Esophagus muscularis mucosa (tissue), 4 donors: ENCODE measurements around the gene ABI3BP. TPM values are rescaled to one million over a fixed set of nuclear protein-coding genes. Genes with fewer than 3 reads are reported as not detected.

Experiments used
- DNase-seq: peaks from one replicate; pipeline ENCODE4 v3.0.0-alpha.2; 2017; ENCODE audit errors: extremely low spot score
- H3K27ac ChIP-seq, 4 donors: fragments of 200-600 bp; sonication (generic); replicated peaks in 1 of 4; 1 replicate in 3 of 4; 2 replicates in 1 of 4; pipeline ENCODE4 v1.5.1; 2016 to 2019; ENCODE audit warnings: mild to moderate bottlenecking in 1 of 4
- H3K27me3 ChIP-seq, 4 donors: fragments of 200-600 bp; sonication (generic); one replicate each; pipeline versions ENCODE4 v1.5.1 to v1.6.0; 2016 to 2019
- H3K36me3 ChIP-seq, 4 donors: fragments of 200-600 bp; sonication (generic); one replicate each; pipeline ENCODE4 v1.5.1; 2016 to 2019
- H3K4me1 ChIP-seq, 4 donors: fragments of 200-600 bp; sonication (generic); one replicate each; pipeline ENCODE4 v1.5.1; 2016 to 2019
- H3K4me3 ChIP-seq, 4 donors: fragments of 200-600 bp; sonication (generic); 1 replicate in 2 of 4; 2 replicates in 2 of 4; pipeline ENCODE4 v1.5.1; 2016 to 2019; ENCODE audit warnings: mild to moderate bottlenecking in 4 of 4, moderate library complexity in 1 of 4
- H3K9me3 ChIP-seq, 4 donors: fragments of 200-600 bp; sonication (generic); 1 replicate in 3 of 4; 2 replicates in 1 of 4; pipeline ENCODE4 v1.5.1; 2016 to 2019
- EP300 ChIP-seq: sonication (generic); formaldehyde crosslinking; IDR thresholded peaks from one replicate; pipeline ENCODE4 v1.6.1; 2017; ENCODE audit warnings: antibody characterized with exemption
- POLR2A ChIP-seq: fragments of 450-650 bp; IDR thresholded peaks from one replicate; pipeline ENCODE4 v1.6.1; 2017; ENCODE audit warnings: antibody characterized with exemption, moderate library complexity, mild to moderate bottlenecking, low read depth
- POLR2AphosphoS5 ChIP-seq, 2 donors: sonication (generic); formaldehyde crosslinking; IDR thresholded peaks; one replicate each; pipeline ENCODE4 v1.6.1; 2017; ENCODE audit warnings: antibody characterized with exemption in 2 of 2
- WGBS: methylation state at CpG from one replicate; pipeline ENCODE4 v1.1.5; 2018; 5-methylcytosine and 5-hydroxymethylcytosine counted together
- intact Hi-C: fragments of 100-400 bp; cut with DNase I; formaldehyde crosslinking; loops from one replicate; pipeline ENCODE4 v1.15.1; 2023
- total RNA-seq, 4 donors: library from RNA; depleted of rRNA; stranded (reverse); fragments of >200 nt; gene quantifications; one replicate each; pipeline versions ENCODE4 v1.1.0 to v1.2.1, GENCODE V29; 2016
- TF ChIP-seq, protein P1 (sequence below), 3 experiments: fragments of 200-600 bp in 2 of 3; fragments of 450-650 bp in 1 of 3; sonication (generic) in 2 of 3; IDR thresholded peaks; one replicate each; pipeline ENCODE4 v1.5.1; 2017 to 2019; ENCODE audit warnings: antibody characterized with exemption in 3 of 3, mild to moderate bottlenecking in 2 of 3, moderate library complexity in 1 of 3

ABI3BP gene
- total RNA-seq, 4 donors from 2014 or later, result 25.7 to 67.3 (median 61.5) TPM

DNA sequence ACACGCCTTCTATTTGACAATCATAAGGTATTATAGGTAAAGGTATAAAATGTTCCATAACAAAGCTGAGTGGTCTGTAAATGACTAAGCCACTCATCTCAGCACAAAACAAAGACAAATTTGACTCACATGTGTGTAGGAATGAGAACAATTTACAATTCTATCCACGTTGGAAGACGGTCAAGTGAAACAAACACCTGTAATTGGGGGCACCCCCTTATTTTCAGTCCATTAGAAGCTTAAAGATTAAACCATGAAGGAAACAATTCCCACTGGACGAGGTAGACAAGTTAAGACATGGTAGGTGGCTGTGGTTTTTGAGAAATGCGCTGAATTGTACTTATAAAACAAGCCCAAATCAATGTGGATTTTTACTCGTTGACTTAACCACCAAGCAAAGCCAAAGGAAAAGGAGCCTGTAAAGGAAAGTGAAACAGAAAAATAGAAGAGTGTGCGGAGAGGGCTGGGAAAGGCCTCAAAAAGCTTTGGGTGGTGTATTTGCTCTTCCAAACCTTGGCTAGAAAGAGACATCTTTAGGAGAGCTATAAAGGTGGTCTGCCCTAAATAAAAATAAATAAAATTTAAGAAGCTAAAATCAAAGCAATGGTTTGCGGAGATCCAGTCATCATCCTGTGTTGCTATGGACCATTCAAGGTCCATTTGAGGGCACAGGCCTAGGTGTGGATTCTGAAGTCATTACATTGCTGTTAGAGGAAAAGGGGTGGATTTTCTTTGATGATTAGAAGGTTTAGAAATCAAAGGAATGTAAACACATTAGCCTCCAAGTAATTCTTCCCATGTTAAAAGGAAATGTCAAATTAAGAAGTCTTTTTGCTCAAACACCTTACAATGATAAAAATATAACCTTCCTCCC, 148.9 kb downstream of the ABI3BP start:
- WGBS, result 82% methylated on average over 8 of the region's 8 CpGs

DNA sequence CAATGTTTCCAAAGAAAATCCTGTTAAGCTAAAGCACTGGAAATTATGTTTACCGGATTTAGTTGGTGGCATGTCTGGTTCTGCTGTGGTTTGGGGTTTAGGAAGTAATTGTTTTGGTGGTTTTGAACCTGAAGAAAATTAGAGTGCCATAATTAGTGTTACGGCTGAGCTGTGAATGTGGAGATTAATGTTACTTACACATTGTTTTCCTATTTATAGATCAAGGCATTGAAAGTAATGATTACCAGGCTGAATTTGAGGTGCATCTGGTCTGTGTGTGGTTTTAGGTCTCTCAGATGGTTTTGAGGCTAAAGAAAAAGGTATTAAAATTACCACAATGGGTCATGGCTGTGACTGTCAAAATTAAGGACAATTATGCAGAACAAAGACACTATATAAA, 155.1 kb downstream of the ABI3BP start:
- no peak for DNase-seq
- Histone ChIP-seq H3K9me3 (no peaks in the 10 kb centered on the region), H3K4me1 (no peaks in the 10 kb centered on the region), H3K4me3 (no peak overlapping the region), H3K27ac (no peak overlapping the region), H3K36me3 (peaks cover 0 to 11% (median 0%) of the 10 kb centered on the region in 4 donors), H3K27me3 (no peaks in the 10 kb centered on the region)
- intact Hi-C loops, result no loop called here
- WGBS, result 67% methylated on average over 2 of the region's 2 CpGs
- TF ChIP-seq EP300 (no peak), POLR2AphosphoS5 (IDR thresholded peaks at IDR 0.05) (no peak), POLR2A (no peak)
- TF ChIP-seq, protein P1, sequence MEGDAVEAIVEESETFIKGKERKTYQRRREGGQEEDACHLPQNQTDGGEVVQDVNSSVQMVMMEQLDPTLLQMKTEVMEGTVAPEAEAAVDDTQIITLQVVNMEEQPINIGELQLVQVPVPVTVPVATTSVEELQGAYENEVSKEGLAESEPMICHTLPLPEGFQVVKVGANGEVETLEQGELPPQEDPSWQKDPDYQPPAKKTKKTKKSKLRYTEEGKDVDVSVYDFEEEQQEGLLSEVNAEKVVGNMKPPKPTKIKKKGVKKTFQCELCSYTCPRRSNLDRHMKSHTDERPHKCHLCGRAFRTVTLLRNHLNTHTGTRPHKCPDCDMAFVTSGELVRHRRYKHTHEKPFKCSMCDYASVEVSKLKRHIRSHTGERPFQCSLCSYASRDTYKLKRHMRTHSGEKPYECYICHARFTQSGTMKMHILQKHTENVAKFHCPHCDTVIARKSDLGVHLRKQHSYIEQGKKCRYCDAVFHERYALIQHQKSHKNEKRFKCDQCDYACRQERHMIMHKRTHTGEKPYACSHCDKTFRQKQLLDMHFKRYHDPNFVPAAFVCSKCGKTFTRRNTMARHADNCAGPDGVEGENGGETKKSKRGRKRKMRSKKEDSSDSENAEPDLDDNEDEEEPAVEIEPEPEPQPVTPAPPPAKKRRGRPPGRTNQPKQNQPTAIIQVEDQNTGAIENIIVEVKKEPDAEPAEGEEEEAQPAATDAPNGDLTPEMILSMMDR (IDR thresholded peaks at IDR 0.05), result no peak

More for the DNA sequence above, 148.9 kb downstream of the ABI3BP start:
- no peak overlapping the region for H3K4me3 ChIP-seq
- H3K27me3 ChIP-seq, result no peaks in the 10 kb centered on the region
- intact Hi-C loops, result no loop called here
- no peak for DNase-seq
- H3K27ac ChIP-seq, result no peak overlapping the region
- H3K36me3 ChIP-seq, result peaks cover 0 to 8% (median 0%) of the 10 kb centered on the region in 4 donors
- H3K9me3 ChIP-seq, result no peaks in the 10 kb centered on the region
- no peak for TF ChIP-seq EP300
- TF ChIP-seq POLR2A, result no peak
- TF ChIP-seq POLR2AphosphoS5 (IDR thresholded peaks at IDR 0.05), result no peak
- TF ChIP-seq, protein P1 (IDR thresholded peaks at IDR 0.05), result no peak
- H3K4me1 ChIP-seq, result peaks cover 0 to 10% (median 0%) of the 10 kb centered on the region in 4 donors

DNA sequence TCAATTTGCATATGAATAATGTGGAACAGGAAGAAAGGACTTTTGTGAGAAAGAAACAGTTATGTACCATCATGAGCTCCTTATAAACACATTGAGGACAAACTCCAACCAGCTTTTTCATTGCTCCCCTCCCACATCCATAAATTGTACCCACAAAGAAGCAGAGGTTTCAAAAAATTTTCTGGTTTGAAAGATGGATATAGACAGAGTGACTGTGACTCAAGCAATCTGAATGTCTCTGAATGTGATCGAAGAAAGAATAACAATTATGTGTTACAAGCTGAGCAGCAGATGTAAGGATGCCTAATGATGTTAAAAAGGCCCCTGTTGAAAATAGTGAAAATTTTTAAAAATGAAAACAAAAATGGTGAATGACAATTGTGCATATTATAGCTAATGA, 156.6 kb downstream of the ABI3BP start:
- Histone ChIP-seq H3K27ac (no peak overlapping the region), H3K27me3 (no peaks in the 10 kb centered on the region), H3K36me3 (peaks cover 0 to 12% (median 0%) of the 10 kb centered on the region in 4 donors), H3K9me3 (no peaks in the 10 kb centered on the region), H3K4me1 (no peaks in the 10 kb centered on the region), H3K4me3 (no peak overlapping the region)
- intact Hi-C loops, result no loop called here
- DNase-seq, result no peak
- TF ChIP-seq POLR2A (no peak), POLR2AphosphoS5 (IDR thresholded peaks at IDR 0.05) (no peak), EP300 (no peak)
- TF ChIP-seq, protein P1 (IDR thresholded peaks at IDR 0.05), result no peak
- 78% methylated on average over 1 of the region's 1 CpG for WGBS

DNA sequence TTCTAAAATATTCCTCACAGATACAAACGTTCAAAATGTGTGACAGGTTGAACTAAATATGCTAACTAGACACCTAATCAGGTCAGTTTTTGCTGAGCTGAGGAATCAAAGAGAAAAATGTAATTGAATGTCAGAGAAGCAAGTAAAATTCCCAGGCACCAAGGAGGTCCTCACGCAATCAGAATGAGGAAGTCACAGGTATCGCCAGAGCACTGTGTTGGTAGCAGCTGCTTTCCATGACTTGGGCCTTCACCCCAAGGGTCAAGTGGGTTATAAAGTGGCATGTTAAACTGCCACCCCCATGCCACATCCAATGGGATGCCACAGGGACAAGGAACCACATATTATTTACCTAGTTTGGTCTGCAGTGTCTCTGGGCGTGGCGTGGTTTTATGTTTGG, 158.9 kb downstream of the ABI3BP start:
- DNase-seq, result no peak
- Histone ChIP-seq H3K36me3 (peaks cover 0 to 27% (median under 1%) of the 10 kb centered on the region in 4 donors), H3K27me3 (no peaks in the 10 kb centered on the region), H3K27ac (no peak overlapping the region), H3K4me1 (no peaks in the 10 kb centered on the region), H3K9me3 (no peaks in the 10 kb centered on the region), H3K4me3 (no peak overlapping the region)
- WGBS, result 87% methylated on average over 5 of the region's 5 CpGs
- TF ChIP-seq EP300 (no peak), POLR2AphosphoS5 (IDR thresholded peaks at IDR 0.05) (no peak), POLR2A (no peak)
- TF ChIP-seq, protein P1 (IDR thresholded peaks at IDR 0.05), result no peak
- intact Hi-C loops, result no loop called here
